Forelimb muscle (tissue), 1 donor: ENCODE data around the gene EIPR1. TPM values are rescaled to one million over a fixed set of nuclear protein-coding genes. Genes with fewer than 3 reads are reported as not detected.
"Not testable (repeated sequence)": the region's sequence is repeated elsewhere in the genome, so short reads cannot be mapped to it uniquely, and the experiment has no call there.

Source experiments
- DNase-seq: peaks from one replicate; pipeline ENCODE4 v3.0.0-alpha.2; 2013; ENCODE audit warnings: low read depth
- polyA plus RNA-seq: library from polyadenylated mRNA; unstranded; fragments of 120-200 nt; gene quantifications from one replicate; pipeline ENCODE4 v1.2.1, GENCODE V29; 2013; ENCODE audit not compliant: insufficient read length

The EIPR1 gene
- polyA plus RNA-seq, 1 donor: 18.9 TPM

- no peak for DNase-seq
Measured at GRCh38 chr2:3194828-3195227, 182.8 kb downstream of the EIPR1 start.

DNA sequence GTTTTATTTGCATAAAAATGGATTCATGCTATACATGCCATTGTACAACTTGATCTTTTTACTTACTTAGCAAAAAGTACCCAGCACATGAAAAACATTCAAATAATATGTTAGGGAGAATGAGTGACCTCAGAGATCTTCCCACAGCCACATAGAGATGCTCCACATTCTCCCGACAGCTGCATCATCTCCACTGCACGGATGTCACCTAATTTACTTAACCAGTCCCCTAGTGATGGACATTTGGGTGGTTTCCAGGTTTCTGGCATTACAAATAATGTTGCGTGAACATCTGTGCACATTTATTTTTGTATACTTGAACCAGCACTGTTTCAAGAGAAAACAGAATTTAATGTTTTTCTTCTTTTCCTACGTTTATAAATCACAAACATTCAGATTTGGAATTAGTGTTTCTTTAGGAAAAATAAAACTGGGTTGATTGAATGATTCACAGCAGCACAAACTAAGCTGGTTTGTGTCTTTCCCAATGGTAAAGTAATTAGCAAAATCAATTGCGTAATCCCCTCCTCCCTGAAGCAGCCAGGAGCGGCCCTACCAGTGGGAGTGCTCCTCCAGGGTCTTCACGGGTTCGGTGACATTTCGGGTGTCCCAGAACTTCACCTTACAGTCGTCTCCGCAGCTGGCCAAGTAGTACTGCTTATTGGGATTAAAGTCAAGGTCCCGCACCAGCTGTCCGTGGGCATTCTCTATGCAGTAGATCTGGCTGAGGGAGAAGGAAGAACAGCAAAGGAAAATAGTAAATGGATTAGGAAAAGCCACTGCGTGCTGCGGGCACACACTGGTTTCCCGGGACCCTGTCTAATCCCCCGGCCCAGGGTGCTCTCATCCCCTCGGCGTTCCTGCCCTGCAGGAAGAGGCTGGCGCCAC, 183.9 kb downstream of the EIPR1 start:
- no peak for DNase-seq

DNA sequence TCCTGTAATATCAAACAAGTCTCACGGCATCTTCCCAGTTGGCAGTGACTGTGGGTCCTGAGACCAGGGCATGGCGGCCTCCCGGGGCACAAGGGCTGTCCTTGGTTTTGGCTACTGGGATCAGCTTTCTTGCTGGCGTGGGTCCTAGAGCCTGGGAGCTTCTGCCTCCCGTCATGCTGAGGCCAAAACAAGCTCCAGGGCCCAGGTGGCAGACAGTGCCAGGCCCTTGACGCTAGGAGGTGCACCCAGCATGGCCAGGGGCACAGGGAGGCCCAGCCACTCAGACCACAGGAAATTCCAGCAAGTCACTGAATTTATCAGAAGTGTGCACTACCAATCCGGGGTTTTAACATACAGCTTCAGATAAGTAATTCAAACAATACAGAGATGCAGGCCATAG, 184.7 kb downstream of the EIPR1 start:
- no peak for DNase-seq

GRCh38 chr2:3192281-3192818, 185.3 kb downstream of the EIPR1 start:
- DNase-seq: no peak

DNA sequence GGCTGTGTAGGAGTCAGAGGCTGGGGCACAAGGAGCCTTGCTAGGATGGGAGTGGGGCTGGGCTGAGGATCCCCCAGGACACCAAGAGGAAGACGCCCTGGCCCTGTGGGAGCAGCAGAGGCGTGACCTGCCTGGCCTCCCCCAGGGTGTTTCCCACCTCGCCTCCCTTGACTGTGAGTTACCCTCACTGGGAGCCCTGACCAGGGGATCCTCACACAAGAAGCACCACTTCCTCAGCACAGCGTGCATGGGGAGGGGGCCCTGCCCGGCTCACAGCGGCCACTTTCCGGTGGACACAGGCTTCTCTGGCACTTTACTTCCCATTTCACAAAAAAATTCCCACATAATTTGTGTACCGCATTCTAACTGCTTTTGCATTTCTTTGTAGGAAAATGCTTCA, 187.7 kb downstream of the EIPR1 start:
- DNase-seq: no peak

GRCh38 chr2:3189076-3189591, 188.5 kb downstream of the EIPR1 start:
- no peak for DNase-seq

DNA sequence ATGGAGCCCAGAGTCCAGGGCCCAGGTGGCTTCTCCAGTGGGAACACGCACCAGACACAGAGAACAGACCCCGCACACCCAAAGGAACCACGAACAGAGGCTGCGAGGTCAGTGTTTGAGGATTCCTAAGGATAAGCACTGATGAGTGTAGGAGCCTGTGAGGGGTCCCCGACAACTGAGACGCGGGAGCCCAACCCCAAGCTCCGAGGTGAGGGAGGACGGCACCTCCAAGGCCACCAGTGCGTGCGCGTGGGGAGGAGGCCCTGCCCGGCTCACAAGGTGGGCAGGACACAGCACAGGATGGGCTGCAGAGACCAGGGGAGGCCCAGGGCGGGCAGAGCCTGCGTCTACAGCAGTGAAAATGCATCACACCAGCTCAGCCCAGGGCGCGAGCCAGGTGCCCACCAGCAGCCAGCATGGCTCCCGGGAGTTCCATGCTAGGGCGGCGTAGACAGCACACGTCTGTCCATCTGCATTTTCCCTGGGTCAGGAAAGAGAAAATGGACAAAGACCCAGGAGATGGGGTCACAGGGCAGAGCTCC, 189.1 kb downstream of the EIPR1 start:
- DNase-seq: no peak

DNA sequence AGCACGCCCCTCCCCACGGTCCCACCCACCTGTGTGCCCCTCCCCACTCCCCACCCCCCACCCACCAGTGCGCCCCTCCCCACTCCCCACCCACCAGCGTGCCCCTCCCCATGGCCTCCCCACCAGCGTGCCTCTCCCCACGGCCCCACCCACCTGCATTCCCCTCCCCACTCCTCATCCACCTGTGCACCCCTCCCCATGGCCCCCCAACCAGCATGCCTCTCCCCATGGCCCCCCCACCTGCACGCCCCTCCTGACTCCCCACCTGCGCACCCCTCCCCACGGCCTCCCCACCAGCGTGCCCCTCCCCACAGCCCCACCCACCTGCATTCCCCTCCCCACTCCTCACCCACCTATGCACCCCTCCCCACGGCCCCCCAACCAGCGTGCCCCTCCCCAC, 190.2 kb downstream of the EIPR1 start:
- DNase-seq: no peak

- no peak for DNase-seq
Measured at GRCh38 chr2:3186766-3187165, 190.9 kb downstream of the EIPR1 start.

- no peak for DNase-seq
Measured at GRCh38 chr2:3185910-3186309, 191.7 kb downstream of the EIPR1 start.

DNA sequence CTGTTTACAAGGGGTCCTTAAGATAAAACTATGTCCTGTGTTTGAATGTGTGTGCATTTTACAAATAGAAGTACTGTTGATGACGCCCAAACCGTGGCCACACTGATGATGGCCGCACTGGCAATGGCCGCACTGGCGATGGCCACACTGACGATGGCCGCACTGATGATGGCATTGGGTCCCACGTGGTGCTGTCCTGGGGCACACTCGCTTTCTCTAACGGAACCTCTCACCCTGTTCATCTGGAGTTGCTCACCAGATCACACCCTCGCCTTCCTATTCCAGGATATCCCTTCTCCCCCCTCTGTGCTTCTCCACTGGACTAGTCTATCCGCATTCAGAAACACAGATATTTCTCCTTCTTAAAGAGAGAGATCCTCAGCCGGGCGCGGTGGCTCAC, 192.4 kb downstream of the EIPR1 start:
- DNase-seq: no peak

- no peak for DNase-seq
Measured at GRCh38 chr2:3184167-3184566, 193.5 kb downstream of the EIPR1 start.

DNA sequence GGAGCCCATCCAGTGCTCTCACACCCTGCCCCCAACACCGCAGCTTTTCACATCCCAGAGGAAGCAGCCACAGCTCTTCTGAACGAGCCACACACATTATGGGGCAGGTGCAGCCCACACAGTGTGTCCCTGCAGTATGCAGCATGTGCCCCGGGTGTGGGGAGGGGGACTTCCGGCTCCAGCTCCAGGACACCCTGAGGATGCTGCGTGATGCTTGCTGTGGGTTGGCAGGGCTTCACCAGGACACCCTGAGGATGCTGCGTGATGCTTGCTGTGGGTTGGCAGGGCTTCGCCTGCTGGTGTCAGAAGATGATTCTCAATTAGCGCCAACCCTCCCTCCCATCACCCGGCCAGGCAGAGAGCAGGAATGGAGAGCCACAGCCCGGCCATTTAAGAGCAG, 193.9 kb downstream of the EIPR1 start:
- no peak for DNase-seq

DNA sequence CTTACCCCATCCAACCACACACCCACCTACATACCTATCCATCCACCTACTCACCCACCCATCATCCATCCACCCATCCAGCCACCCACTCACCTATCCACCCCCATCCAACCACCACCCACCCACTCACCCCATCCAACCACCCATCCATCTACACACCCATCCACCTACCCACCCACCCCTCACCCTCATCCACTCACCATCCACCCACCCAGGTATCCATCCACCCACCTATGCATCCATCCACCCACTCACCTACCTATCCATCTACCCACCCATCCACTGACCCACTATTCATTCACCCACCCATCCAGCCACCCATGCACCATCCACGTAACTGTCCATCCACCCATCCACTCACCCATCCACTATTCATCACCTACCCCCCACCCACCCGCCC, 194.8 kb downstream of the EIPR1 start:
- DNase-seq: no peak

GRCh38 chr2:3181416-3182010, 196.1 kb downstream of the EIPR1 start:
- DNase-seq: no peak

GRCh38 chr2:3180909-3181221, 196.8 kb downstream of the EIPR1 start:
- not testable (repeated sequence) for DNase-seq

DNA sequence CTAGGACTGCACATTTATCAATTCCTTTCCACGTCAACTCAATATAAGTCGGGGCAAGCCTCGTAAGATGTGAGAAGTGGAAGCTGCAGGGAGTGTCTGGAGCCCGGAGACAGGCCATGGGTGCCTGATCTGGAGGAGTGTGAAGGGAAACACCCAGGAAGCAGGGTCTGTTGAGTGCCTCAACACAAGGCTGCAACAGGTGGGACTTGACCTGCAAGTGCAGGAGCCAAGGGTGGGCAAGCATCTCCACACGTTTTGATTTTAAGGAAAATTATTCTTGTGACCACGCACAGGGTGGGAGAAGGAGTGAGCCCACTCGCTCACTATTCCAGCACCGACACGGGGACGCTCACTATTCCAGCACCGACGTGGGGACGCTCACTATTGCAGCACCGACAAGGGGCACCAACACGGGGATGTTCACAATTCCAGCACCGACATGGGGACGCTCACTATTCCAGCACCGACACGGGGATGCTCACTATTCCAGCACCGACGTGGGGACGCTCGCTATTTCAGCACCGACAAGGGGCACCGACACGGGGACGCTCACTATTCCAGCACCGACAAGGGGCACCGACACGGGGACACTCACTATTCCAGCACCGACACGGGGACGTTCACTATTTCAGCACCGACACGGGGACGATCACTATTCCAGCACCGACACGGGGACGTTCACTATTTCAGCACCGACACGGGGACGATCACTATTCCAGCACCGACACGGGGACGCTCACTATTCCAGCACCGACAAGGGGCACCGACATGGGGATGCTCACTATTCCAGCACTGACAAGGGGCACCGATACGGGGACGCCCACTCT, 197.3 kb downstream of the EIPR1 start:
- no peak for DNase-seq

DNA sequence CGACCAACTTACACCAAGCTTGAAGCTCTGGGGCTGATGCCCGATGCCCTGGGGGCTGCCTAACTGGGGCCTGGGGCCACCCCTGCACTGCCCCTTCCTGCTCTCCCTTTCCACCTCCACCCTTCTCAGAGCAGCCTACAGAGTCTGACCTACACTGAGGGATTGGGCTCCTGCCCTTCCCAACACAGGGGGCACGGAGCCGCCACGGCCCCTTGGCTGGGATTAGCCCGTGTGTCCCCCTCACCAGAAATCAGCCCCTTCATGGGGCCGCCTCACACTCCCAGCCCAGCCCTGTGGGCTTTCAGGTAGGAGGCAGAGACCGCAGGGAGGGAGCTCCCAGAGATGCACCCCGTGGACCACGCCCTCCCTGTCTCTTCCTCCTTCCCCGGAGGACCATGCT, 198.0 kb downstream of the EIPR1 start:
- no peak for DNase-seq

DNA sequence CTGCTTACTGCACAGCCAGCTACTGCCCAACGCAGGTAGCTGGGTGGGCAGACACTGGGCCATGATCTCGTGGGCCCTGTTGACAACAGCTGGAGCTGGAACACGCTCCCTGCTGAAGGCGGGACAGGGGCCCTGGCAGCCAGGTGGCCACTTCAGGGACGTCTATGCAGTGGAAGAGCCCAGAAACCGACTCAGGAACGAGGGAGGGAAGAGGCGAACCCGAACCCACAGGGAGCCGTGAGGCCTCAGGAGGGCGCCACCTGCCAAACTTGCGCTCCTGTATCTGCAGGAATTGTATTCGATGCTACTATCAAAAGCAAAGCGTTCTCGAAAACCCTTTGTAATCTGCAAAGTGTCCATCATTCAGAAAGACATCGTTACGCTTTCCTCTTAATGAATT, 198.4 kb downstream of the EIPR1 start:
- DNase-seq: no peak

GRCh38 chr2:3178578-3179031, 199.0 kb downstream of the EIPR1 start:
- no peak for DNase-seq

- DNase-seq: no peak
Measured at GRCh38 chr2:3177891-3178577, 199.6 kb downstream of the EIPR1 start.
